Muscle layer of colon (tissue), 2 donors: ENCODE data around the gene CACNA1G.

Experiments
- H3K27ac ChIP-seq: one replicate; pipeline ENCODE4 v1.7.0; 2013; ENCODE audit warnings: low read depth, mild to moderate bottlenecking, low read length, moderate library complexity
- H3K27me3 ChIP-seq, 2 donors: one replicate each; pipeline ENCODE4 v1.7.0; 2013; ENCODE audit warnings: low read length in 2 of 2, mild to moderate bottlenecking in 2 of 2; ENCODE audit not compliant: insufficient read depth in 2 of 2, control insufficient read depth in 1 of 2
- H3K36me3 ChIP-seq: one replicate; pipeline ENCODE4 v1.7.0; 2013; ENCODE audit warnings: mild to moderate bottlenecking, low read length; ENCODE audit not compliant: insufficient read depth
- H3K4me1 ChIP-seq: one replicate; pipeline ENCODE4 v1.7.0; 2013; ENCODE audit warnings: mild to moderate bottlenecking, low read length; ENCODE audit not compliant: insufficient read depth
- H3K4me3 ChIP-seq, 2 donors: one replicate each; pipeline ENCODE4 v1.7.0; 2013; ENCODE audit warnings: low read length in 2 of 2, low read depth in 1 of 2, mild to moderate bottlenecking in 1 of 2, moderate library complexity in 1 of 2
- H3K9ac ChIP-seq: one replicate; pipeline ENCODE4 v1.7.0; 2013; ENCODE audit warnings: low read length
- H3K9me3 ChIP-seq: one replicate; pipeline ENCODE4 v1.7.0; 2013; ENCODE audit warnings: mild to moderate bottlenecking, low read length
- donor health status: abdominal sarcoma.
- donor health status: Adenocarcinoma of cecum.

Gene CACNA1G

GRCh38 chr17:50584116-50584515, 23.6 kb downstream of the CACNA1G start:
- Histone ChIP-seq H3K27ac (no peak overlapping the region), H3K4me1 (peaks cover 9% of the 10 kb centered on the region), H3K36me3 (no peaks in the 10 kb centered on the region), H3K9me3 (no peaks in the 10 kb centered on the region), H3K27me3 (no peaks in the 10 kb centered on the region), H3K4me3 (no peak overlapping the region), H3K9ac (no peak overlapping the region)

GRCh38 chr17:50584749-50585148, 24.2 kb downstream of the CACNA1G start:
- Histone ChIP-seq H3K36me3 (no peaks in the 10 kb centered on the region), H3K27ac (no peak overlapping the region), H3K27me3 (no peaks in the 10 kb centered on the region), H3K9ac (no peak overlapping the region), H3K9me3 (no peaks in the 10 kb centered on the region), H3K4me3 (no peak overlapping the region), H3K4me1 (peaks cover 15% of the 10 kb centered on the region)

GRCh38 chr17:50585346-50585745, 24.8 kb downstream of the CACNA1G start:
- H3K27ac ChIP-seq, result no peak overlapping the region
- no peaks in the 10 kb centered on the region for H3K36me3 ChIP-seq
- H3K4me1 ChIP-seq, result peaks cover 15% of the 10 kb centered on the region
- H3K4me3 ChIP-seq, result no peak overlapping the region
- no peaks in the 10 kb centered on the region for H3K27me3 ChIP-seq
- no peaks in the 10 kb centered on the region for H3K9me3 ChIP-seq
- H3K9ac ChIP-seq, result no peak overlapping the region

- no peaks in the 10 kb centered on the region for H3K9me3 ChIP-seq
- H3K36me3 ChIP-seq, result no peaks in the 10 kb centered on the region
- peaks cover 15% of the 10 kb centered on the region for H3K4me1 ChIP-seq
- no peak overlapping the region for H3K4me3 ChIP-seq
- H3K27ac ChIP-seq, result no peak overlapping the region
- no peak overlapping the region for H3K9ac ChIP-seq
- H3K27me3 ChIP-seq, result no peaks in the 10 kb centered on the region
Measured at GRCh38 chr17:50585891-50586290, 25.4 kb downstream of the CACNA1G start.

GRCh38 chr17:50586421-50587247, 26.1 kb downstream of the CACNA1G start:
- no peak overlapping the region for H3K27ac ChIP-seq
- H3K4me1 ChIP-seq, result peaks cover 15% of the 10 kb centered on the region
- H3K9me3 ChIP-seq, result no peaks in the 10 kb centered on the region

GRCh38 chr17:50587571-50587970, 27.1 kb downstream of the CACNA1G start:
- Histone ChIP-seq H3K36me3 (no peaks in the 10 kb centered on the region), H3K4me1 (peaks cover 15% of the 10 kb centered on the region), H3K27me3 (no peaks in the 10 kb centered on the region), H3K9me3 (no peaks in the 10 kb centered on the region), H3K27ac (no peak overlapping the region), H3K4me3 (no peak overlapping the region), H3K9ac (no peak overlapping the region)

More at GRCh38 chr17:50586421-50587247, 26.1 kb downstream of the CACNA1G start:
- Histone ChIP-seq H3K4me3 (no peak overlapping the region), H3K27me3 (no peaks in the 10 kb centered on the region), H3K9ac (no peak overlapping the region), H3K36me3 (no peaks in the 10 kb centered on the region)

- no peaks in the 10 kb centered on the region for H3K36me3 ChIP-seq
- H3K4me1 ChIP-seq, result peaks cover 15% of the 10 kb centered on the region
- no peaks in the 10 kb centered on the region for H3K9me3 ChIP-seq
- no peak overlapping the region for H3K4me3 ChIP-seq
- H3K27ac ChIP-seq, result no peak overlapping the region
- no peaks in the 10 kb centered on the region for H3K27me3 ChIP-seq
- no peak overlapping the region for H3K9ac ChIP-seq
Measured at GRCh38 chr17:50588391-50589049, 28.0 kb downstream of the CACNA1G start.

GRCh38 chr17:50589095-50589705, 28.7 kb downstream of the CACNA1G start:
- Histone ChIP-seq H3K27ac (no peak overlapping the region), H3K9me3 (no peaks in the 10 kb centered on the region), H3K4me3 (no peak overlapping the region), H3K9ac (no peak overlapping the region), H3K27me3 (no peaks in the 10 kb centered on the region), H3K4me1 (peaks cover 15% of the 10 kb centered on the region), H3K36me3 (no peaks in the 10 kb centered on the region)

- Histone ChIP-seq H3K4me3 (no peak overlapping the region), H3K4me1 (peaks cover 15% of the 10 kb centered on the region), H3K9ac (no peak overlapping the region), H3K36me3 (no peaks in the 10 kb centered on the region), H3K9me3 (no peaks in the 10 kb centered on the region), H3K27ac (no peak overlapping the region), H3K27me3 (no peaks in the 10 kb centered on the region)
Measured at GRCh38 chr17:50590946-50591737, 30.6 kb downstream of the CACNA1G start.

GRCh38 chr17:50593321-50593720, 32.8 kb downstream of the CACNA1G start:
- H3K9ac ChIP-seq, result no peak overlapping the region

More at GRCh38 chr17:50593321-50593720, 32.8 kb downstream of the CACNA1G start:
- Histone ChIP-seq H3K27me3 (no peaks in the 10 kb centered on the region), H3K9me3 (no peaks in the 10 kb centered on the region), H3K4me1 (peaks cover 14% of the 10 kb centered on the region), H3K4me3 (no peak overlapping the region), H3K36me3 (no peaks in the 10 kb centered on the region), H3K27ac (no peak overlapping the region)
